GM04503 (cell line): ENCODE measurements around the gene NCKAP5.
A peak's percentile ranks its signal among the peaks of the same experiment; 100 is the strongest.

Experiments used
- DNase-seq: peaks from one replicate; pipeline ENCODE4 v3.0.0-alpha.2; 2012; ENCODE audit warnings: low read depth

NCKAP5 gene

GRCh38 chr2:133380991-133381390 lies 187.3 kb downstream of the NCKAP5 start:
- no peak for DNase-seq

DNA sequence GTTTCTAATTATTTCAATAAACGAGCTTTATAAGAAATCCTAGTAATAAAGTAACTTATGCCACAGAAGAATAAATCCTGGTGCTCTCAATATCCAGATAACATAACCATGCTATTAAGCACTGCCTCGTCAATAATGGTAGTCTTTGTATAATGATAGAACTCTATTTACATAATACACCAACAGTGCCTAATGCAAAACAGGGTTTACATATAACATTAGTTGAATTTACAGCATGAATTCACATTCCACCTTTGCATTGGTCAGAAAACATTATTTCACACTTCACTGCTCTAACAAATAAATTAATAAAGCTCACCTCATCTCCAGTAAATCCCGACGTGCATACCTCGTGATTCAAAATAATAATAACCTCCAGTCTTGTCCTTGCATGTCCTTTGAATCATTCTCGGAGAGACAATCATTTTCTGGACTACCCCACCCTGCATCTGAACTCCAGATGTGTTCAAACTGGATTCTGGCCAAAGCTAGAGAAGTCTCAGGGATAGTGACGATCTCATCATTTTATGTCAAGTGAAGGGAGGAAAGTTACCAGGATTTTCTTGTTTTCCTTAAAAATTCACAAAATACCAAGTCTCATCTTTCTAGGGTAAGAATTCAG lies 189.2 kb downstream of the NCKAP5 start:
- no peak for DNase-seq

- no peak for DNase-seq
Measured at GRCh38 chr2:133378386-133378785, 189.9 kb downstream of the NCKAP5 start.

DNA sequence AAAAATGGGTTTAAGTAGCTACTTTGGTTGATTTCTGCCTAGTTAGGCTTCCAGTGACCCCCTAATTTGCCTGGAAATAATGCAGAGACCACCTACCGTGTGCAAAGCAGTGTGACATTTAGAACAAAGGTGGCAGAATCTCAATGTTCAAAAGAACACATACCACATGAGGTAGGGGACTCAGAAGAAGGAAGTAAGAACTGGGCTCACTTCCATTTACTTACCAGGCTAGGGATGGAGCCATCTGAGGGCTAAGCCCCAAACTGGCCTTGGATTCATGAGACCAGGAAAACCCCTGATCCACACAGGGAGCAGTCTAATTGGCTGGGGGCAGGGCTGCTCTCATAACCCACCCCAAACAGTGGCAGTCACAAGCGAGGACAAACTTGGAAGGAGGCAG lies 190.7 kb downstream of the NCKAP5 start:
- no peak for DNase-seq

DNA sequence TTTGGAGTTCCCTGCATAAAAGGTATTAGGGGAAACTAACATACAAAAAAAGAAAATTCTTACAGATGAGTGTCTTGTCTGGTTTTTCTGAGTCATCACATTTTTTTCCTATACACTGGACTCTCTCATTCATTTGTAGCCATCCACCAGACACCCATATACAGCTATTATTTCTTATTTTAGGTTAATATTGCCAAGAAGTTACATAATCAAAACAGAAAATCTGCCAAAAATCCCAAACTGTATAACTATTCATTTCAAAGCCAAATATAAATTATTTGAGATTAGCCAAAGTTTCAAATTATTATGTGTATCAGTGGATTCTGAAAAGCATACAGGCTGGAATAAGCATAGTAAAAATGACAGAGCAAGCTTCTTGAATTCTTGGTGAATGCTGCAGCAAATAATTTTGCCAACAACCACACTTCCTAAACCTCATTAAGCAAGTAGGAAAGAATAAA lies 191.2 kb downstream of the NCKAP5 start:
- DNase-seq: peak; percentile 50

- DNase-seq: no peak
Measured at GRCh38 chr2:133374781-133375180, 193.5 kb downstream of the NCKAP5 start.

- no peak for DNase-seq
Measured at GRCh38 chr2:133371286-133371685, 197.0 kb downstream of the NCKAP5 start.

- DNase-seq: no peak
Measured at GRCh38 chr2:133369901-133370658, 198.2 kb downstream of the NCKAP5 start.

DNA sequence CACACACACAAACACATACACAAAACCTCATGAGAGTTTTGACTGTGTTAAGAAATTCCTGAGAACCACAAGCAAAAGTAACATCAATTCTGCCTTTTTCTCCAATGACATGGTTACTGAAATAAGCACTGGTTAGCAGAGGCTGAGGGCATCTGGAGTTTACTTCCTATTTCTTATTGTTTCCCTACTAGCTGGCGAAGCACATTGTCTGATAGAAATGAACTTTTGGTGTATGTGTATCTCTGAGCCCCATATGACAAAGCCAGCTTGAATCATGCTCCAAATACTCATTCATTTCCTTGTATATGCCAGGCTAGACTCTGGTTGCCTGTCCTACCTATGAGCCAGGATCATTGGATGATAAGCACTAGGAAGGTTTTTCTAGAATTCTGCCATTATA lies 203.1 kb downstream of the NCKAP5 start:
- no peak for DNase-seq

DNA sequence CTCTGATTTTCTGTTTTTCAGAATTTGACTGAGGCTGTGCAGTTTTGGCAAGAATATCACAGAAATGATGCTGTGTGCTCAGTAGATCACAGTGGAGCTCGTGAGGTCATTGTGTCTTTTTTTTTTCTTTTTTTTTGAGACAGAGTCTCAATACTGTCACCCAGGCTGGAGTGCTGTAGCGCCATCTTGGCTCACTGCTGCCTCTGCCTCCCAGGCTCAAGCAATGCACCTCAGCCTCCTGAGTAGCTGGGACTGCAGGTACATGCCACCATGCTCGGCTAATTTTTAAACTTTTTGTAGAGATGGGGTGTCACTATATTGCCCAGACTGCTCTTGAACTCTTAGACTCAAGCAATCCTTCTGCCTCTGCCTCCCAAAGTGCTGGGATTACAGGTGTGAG lies 203.6 kb downstream of the NCKAP5 start:
- DNase-seq: no peak

DNA sequence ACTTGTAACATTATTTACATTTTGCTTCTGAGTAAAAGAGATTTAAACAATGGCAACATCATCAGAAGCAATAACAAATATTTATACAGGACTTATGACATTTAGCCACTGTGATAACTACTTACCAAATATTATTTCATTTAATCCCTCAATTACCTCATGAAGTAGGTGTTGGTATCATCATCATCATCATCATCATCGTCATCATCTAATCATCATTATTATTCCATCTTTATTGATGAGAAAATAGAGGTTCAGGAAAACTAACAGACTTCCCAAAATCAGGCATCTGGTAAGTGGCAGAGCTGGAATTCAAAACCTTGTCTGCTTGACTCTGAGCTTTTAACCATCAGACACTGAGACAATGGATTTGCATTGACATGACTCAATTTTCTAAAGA lies 204.4 kb downstream of the NCKAP5 start:
- no peak for DNase-seq

DNA sequence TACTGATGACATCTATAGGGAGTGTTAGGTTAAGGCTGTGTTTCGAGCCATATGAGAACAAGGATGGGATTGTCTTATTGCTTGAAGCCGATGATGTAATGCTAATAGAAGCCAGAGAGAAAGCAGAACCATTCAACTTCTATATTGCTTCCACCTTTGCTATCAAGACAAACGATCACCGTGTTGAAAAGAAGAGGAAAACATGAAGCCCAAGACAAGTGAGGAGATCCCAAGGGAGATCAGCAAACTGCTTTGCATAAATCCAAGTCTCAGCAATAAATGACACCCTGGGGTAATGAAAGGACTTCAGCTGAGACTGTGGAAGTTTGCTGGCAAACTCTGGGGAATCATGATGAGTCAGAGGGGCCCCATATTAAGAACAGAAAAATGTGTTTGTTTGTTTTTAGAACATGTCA lies 206.2 kb downstream of the NCKAP5 start:
- DNase-seq: peak; percentile 45

GRCh38 chr2:133360882-133361281 lies 207.4 kb downstream of the NCKAP5 start:
- DNase-seq: no peak

DNA sequence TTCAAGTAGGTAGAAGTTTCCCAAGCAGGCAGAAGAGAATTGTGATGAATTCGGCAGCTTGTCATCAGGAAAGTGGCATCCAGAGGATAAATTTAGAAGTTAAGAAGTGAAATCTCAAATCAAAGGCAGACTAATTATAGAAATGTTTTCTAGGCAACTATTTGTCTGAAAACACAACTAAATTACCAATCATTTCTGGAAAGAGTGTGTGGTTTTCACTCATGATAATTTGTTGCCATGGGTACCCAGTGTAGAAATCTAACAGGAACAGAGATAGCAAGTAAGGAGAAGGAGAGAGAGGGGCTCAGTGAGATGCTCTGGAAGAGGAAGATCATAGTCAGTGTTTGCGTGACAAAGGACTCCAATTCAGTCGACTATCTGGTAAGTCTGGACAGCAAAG lies 208.1 kb downstream of the NCKAP5 start:
- no peak for DNase-seq

GRCh38 chr2:133352719-133353118 lies 215.5 kb downstream of the NCKAP5 start:
- DNase-seq: no peak

GRCh38 chr2:133346654-133347053 lies 221.6 kb downstream of the NCKAP5 start:
- DNase-seq: no peak

GRCh38 chr2:133345638-133346037 lies 222.6 kb downstream of the NCKAP5 start:
- DNase-seq: no peak

- no peak for DNase-seq
Measured at GRCh38 chr2:133344849-133345248, 223.4 kb downstream of the NCKAP5 start.

DNA sequence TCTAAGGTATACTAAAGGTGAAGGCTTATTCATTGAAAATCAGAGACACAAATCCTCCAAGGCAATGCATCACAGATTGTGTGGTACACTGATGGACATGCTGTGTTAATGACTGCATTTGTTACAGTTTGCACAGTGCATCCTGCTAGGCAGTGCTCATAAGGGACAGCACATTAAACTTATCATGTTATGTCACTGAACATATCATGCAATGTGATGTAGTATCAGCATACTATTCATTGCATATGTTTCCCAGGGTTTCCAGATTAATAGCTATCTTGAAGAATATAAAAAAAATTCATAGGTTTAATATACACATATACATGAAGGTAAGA lies 225.3 kb downstream of the NCKAP5 start:
- DNase-seq: no peak

DNA sequence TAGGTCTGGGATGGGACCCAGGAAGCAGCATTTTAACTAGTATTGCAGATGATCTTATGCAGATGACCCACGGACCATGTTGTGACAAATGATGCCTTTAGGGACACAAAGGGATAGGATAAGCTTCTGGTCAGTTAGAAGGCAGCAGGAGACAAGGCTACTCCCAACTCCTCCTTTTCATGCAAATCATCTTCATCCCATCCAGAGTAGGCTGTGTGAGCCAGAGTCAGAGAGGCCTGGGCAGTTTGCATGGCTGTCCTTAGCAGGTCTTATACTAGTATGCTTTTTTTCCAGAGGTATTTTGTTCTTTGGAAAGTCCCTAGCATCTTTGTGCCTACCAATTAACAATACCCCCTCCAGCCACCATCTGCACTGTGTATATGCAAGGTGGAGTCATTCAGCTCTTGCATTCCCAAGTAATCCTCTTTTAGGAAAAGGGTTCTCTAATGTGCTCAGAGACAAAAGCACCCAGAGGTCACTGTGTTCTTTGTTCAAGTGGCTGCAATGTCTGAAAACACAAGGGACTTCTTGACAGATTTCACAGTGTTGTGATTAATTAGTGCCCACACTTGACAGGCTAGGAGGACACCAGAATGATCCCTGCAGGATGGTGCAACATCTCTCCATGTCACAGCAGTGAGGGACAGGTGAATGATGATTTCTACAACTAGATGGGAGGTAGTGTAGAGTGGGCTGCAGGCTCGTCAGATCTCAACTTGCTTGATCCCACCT lies 225.8 kb downstream of the NCKAP5 start:
- DNase-seq: no peak

- no peak for DNase-seq
Measured at GRCh38 chr2:133341575-133341974, 226.7 kb downstream of the NCKAP5 start.

GRCh38 chr2:133338224-133338623 lies 230.0 kb downstream of the NCKAP5 start:
- DNase-seq: no peak

- no peak for DNase-seq
Measured at GRCh38 chr2:133334923-133335322, 233.3 kb downstream of the NCKAP5 start.
